HCT116 (cell line): ENCODE results near the gene TRMT2A. TPM values are rescaled to one million over a fixed set of nuclear protein-coding genes. Genes with fewer than 3 reads are reported as not detected.

Source experiments
- ATAC-seq: fragments of 200-7000 bp; cut with Tn5 transposase; 2 replicates; pipeline ENCODE4 v1.9.1; 2020; ENCODE audit warnings: mild to moderate bottlenecking, moderate library complexity
- BruUV-seq: library from RNA; stranded (reverse); fragments of 400-500 nt; replicated peaks from 2 replicates; lab custom pipeline; 2021; lab: Mats Ljungman, UMichigan
- CTCF ChIA-PET: fragments of 300-600 bp; sonication (Branson Sonifier 250); formaldehyde crosslinking; loops from one replicate; lab custom pipeline; 2021; ENCODE audit warnings: antibody characterized with exemption; lab: Charles Lee
- POLR2A ChIA-PET: fragments of 300-600, 350-600 bp; sonication (Branson Sonifier 250); formaldehyde crosslinking; loops from one replicate; lab custom pipeline; 2021; ENCODE audit warnings: antibody characterized with exemption; lab: Charles Lee
- RAD21 ChIA-PET, 2 experiments: fragments of 300-600 bp; sonication (Branson Sonifier 250); formaldehyde crosslinking; loops; one replicate each; lab custom pipeline; 2023; ENCODE audit warnings: low total read pairs in 2 of 2; ENCODE audit not compliant: uncharacterized antibody in 2 of 2, unreplicated experiment in 2 of 2, low non-redundant PET in 1 of 2; lab: Charles Lee
- DNase-seq: peaks from one replicate; pipeline ENCODE4 v3.0.0-alpha.2; 2010; ENCODE audit warnings: low read depth, low spot score
- H2AFZ ChIP-seq: fragments of 200-600 bp; shearing (Covaris generic), sonication (generic); 2 replicates; pipeline ENCODE4 v1.6.1; 2017; ENCODE audit warnings: low read depth, mixed run types, mixed read lengths, antibody characterized with exemption, low read length; ENCODE audit not compliant: poor library complexity, severe bottlenecking
- H3K27ac ChIP-seq: 2 replicates; pipeline ENCODE4 v1.5.1; 2012; ENCODE audit warnings: low read depth, low read length
- H3K27me3 ChIP-seq: fragments of 200-600 bp; sonication (generic); 2 replicates; pipeline ENCODE4 v1.6.1; 2016; ENCODE audit warnings: mixed run types, low read length, mixed read lengths; ENCODE audit not compliant: insufficient read depth
- H3K36me3 ChIP-seq, 2 experiments: fragments of 200-500 bp in 1 of 2; fragments of 200-600 bp in 1 of 2; sonication (Bioruptor generic) in 1 of 2; sonication (generic) in 1 of 2; 2 replicates each; pipeline versions ENCODE4 v1.5.1 to v1.6.1; 2014 to 2016; ENCODE audit warnings: low read length in 2 of 2, inconsistent platforms in 1 of 2, mixed read lengths in 1 of 2, mixed run types in 1 of 2; ENCODE audit not compliant: insufficient read depth in 2 of 2, control insufficient read depth in 1 of 2
- H3K4me1 ChIP-seq, 2 experiments: fragments of 200-600 bp in 1 of 2; sonication (generic) in 1 of 2; 2 replicates each; pipeline versions ENCODE4 v1.5.1 to v1.6.1; 2012 to 2017; ENCODE audit warnings: low read length in 2 of 2, inconsistent platforms in 1 of 2, mild to moderate bottlenecking in 1 of 2, mixed read lengths in 1 of 2, mixed run types in 1 of 2, moderate library complexity in 1 of 2; ENCODE audit not compliant: insufficient read depth in 2 of 2, control insufficient read depth in 1 of 2
- H3K4me2 ChIP-seq: fragments of 200-600 bp; sonication (generic); 2 replicates; pipeline ENCODE4 v1.6.1; 2017; ENCODE audit warnings: mixed run types, low read length, mixed read lengths
- H3K4me3 ChIP-seq, 2 experiments: fragments of 200-600 bp in 1 of 2; sonication (generic) in 1 of 2; replicated peaks in 1 of 2; 2 replicates each; pipeline ENCODE4 v1.5.1; 2011 to 2016; ENCODE audit warnings: low read length in 2 of 2, control low read depth in 1 of 2, low read depth in 1 of 2, mild to moderate bottlenecking in 1 of 2, mixed read lengths in 1 of 2, mixed run types in 1 of 2
- H3K79me2 ChIP-seq: fragments of 200-600 bp; sonication (generic); 2 replicates; pipeline ENCODE4 v1.6.1; 2017; ENCODE audit warnings: mild to moderate bottlenecking, mixed run types, low read length, moderate library complexity, mixed read lengths; ENCODE audit not compliant: insufficient read depth
- H3K9ac ChIP-seq: fragments of 200-600 bp; sonication (generic); 2 replicates; pipeline ENCODE4 v1.6.1; 2016; ENCODE audit warnings: low read length, mixed read lengths
- H3K9me2 ChIP-seq: fragments of 200-600 bp; sonication (generic), shearing (Covaris generic); 2 replicates; pipeline ENCODE4 v1.6.1; 2017; ENCODE audit warnings: mixed run types, mild to moderate bottlenecking, moderate library complexity; ENCODE audit not compliant: insufficient read depth
- H3K9me3 ChIP-seq, 2 experiments: fragments of 200-500 bp in 1 of 2; fragments of 200-600 bp in 1 of 2; sonication (Bioruptor generic) in 1 of 2; sonication (generic) in 1 of 2; 2 replicates each; pipeline ENCODE4 v1.6.1; 2014 to 2017; ENCODE audit warnings: low read length in 2 of 2, mixed read lengths in 2 of 2, inconsistent platforms in 1 of 2, low read depth in 1 of 2, mild to moderate bottlenecking in 1 of 2, mixed run types in 1 of 2, moderate library complexity in 1 of 2; ENCODE audit not compliant: control insufficient read depth in 1 of 2, insufficient read depth in 1 of 2
- H4K20me1 ChIP-seq: fragments of 200-600 bp; sonication (generic), shearing (Covaris generic); 2 replicates; pipeline ENCODE4 v1.6.1; 2017; ENCODE audit warnings: mixed run types, mild to moderate bottlenecking, moderate library complexity; ENCODE audit not compliant: insufficient read depth
- CTCF ChIP-seq, 3 experiments: fragments of 200-600 bp in 1 of 3; sonication (generic) in 1 of 3; IDR thresholded peaks in 2 of 3; conservative IDR thresholded peaks in 1 of 3; 2 replicates each; pipeline ENCODE4 v1.5.1; 2012 to 2017; ENCODE audit warnings: low read depth in 2 of 3, low read length in 2 of 3, antibody characterized with exemption in 1 of 3, borderline replicate concordance in 1 of 3, control low read depth in 1 of 3, mild to moderate bottlenecking in 1 of 3, mixed read lengths in 1 of 3, mixed run types in 1 of 3, moderate library complexity in 1 of 3; ENCODE audit not compliant: insufficient read depth in 1 of 3
- POLR2A ChIP-seq: IDR thresholded peaks from 2 replicates; pipeline ENCODE4 v1.7.0; 2011; ENCODE audit warnings: borderline replicate concordance; ENCODE audit not compliant: insufficient read depth, insufficient read length; ENCODE audit errors: extremely low read depth
- POLR2AphosphoS5 ChIP-seq: IDR thresholded peaks from 2 replicates; pipeline ENCODE4 v1.6.1; 2011; ENCODE audit warnings: mild to moderate bottlenecking, low read depth, low read length, moderate library complexity
- SIN3A ChIP-seq: IDR thresholded peaks from 2 replicates; pipeline ENCODE4 v1.6.1; 2012; ENCODE audit warnings: low read depth
- intact Hi-C: fragments of 100-400 bp; cut with micrococcal nuclease; formaldehyde crosslinking; loops from 2 replicates; pipeline ENCODE4 v1.10.0; 2022
- total RNA-seq: library from RNA; stranded (reverse); gene quantifications from one replicate; pipeline ENCODE4 v1.2.1, GENCODE V29; 2021; ENCODE audit not compliant: unreplicated experiment

The TRMT2A gene
- total RNA-seq, 1 experiment from 2014 or later, result 67.3 TPM

GRCh38 chr22:20111689-20112622 lies 5.1 kb downstream of the TRMT2A start:
- Histone ChIP-seq H3K9ac (0 out of 2 replicates have a peak overlapping the region, but pooled peaks have one; percentile 4), H3K9me2 (no peaks in the 10 kb centered on the region), H3K79me2 (peaks cover 32% of the 10 kb centered on the region), H3K4me1 (peaks cover 8 to 14% of the 10 kb centered on the region in 2 experiments), H3K9me3 (no peaks in the 10 kb centered on the region), H3K36me3 (peaks cover 17 to 57% of the 10 kb centered on the region in 2 experiments; a peak in 3 of 4 replicates), H3K4me2 (no peak overlapping the region), H2AFZ (no peak overlapping the region), H3K27ac (peak overlapping the region; percentile 34), H3K4me3 (no peak overlapping the region), H3K27me3 (no peaks in the 10 kb centered on the region), H4K20me1 (no peaks in the 10 kb centered on the region)
- RAD21 ChIA-PET, result no interaction called here
- ATAC-seq (peak; percentile 12; the same call in 1 of the 2 replicates), DNase-seq (no peak)
- POLR2A ChIA-PET, result no interaction called here
- CTCF ChIA-PET, result no interaction called here
- BruUV-seq, result no TSS peak
- TF ChIP-seq POLR2AphosphoS5, result peak; percentile 12; the same call in 1 of the 2 replicates
- peak; percentile 24; the same call in 1 of the 2 replicates for TF ChIP-seq SIN3A
- no peak for TF ChIP-seq CTCF (IDR thresholded peaks at IDR 0.05 in 2 of 3, conservative IDR thresholded peaks at IDR 0.05 in 1 of 3; ENCODE audit: borderline replicate concordance in 1 of 3, insufficient read depth in 1 of 3, low read depth in 2 of 3, low read length in 2 of 3)
- no peak for TF ChIP-seq POLR2A
- intact Hi-C loops, result loop anchor here (10.0 kb wide), 1 partner anchor 147 kb away; no protein-coding TSS in a partner anchor
